Right renal pelvis (tissue), 4 donors: ENCODE results near the gene ZCCHC2. TPM values are rescaled to one million over a fixed set of nuclear protein-coding genes. Genes with fewer than 3 reads are reported as not detected.
A peak's percentile ranks its signal among the peaks of the same experiment; 100 is the strongest.

ENCODE experiments used
- DNase-seq, 4 donors: peaks; one replicate each; pipeline ENCODE4 v3.0.0-alpha.2; 2013; ENCODE audit warnings: low read depth in 4 of 4, low spot score in 3 of 4, missing footprints in 1 of 4
- polyA plus RNA-seq, 4 donors: library from polyadenylated mRNA; unstranded; fragments of 120-200 nt; gene quantifications; one replicate each; pipeline ENCODE4 v1.2.1, GENCODE V29; 2013; ENCODE audit not compliant: insufficient read length in 4 of 4

ZCCHC2 gene
- polyA plus RNA-seq, 4 donors: 13.1 to 19.6 (median 15.1) TPM

DNA sequence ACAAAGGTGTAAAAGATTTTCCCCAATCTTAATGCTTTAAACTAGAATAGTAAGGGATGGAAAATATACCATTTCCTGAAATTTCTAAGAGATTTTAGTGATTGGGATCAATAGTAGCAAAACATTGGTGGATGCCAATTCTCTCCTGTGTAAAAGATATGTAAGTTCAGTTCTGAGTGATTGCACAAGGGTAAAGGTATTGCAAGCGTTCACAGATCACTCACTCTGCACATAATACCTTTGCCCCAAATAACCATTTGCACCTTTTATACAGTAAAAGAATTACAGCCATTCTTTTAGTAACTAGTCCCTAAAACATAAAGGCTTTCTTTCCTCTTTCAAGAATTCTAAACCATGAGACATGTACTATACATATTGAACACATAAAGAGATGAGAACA is 13.0 kb upstream of the ZCCHC2 start:
- no peak for DNase-seq

DNA sequence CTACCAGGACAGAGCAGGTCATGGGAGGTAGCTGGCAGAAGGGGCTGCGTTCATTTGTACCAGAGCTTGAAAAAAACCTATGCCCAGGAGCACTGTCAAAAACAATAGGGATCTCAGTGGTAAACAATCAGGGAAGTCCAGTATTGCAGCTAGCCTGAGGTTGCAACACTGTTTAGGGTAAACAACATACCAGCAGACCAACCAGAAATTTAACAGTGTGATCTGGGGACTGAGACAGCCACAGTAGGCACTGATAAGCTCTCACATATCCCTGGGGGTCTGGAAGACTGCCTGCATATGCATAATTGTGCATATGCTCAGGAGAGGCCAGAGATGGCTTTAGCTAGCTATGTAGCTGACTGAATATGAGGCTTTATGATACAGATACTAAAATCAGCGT is 12.0 kb upstream of the ZCCHC2 start:
- no peak for DNase-seq

DNA sequence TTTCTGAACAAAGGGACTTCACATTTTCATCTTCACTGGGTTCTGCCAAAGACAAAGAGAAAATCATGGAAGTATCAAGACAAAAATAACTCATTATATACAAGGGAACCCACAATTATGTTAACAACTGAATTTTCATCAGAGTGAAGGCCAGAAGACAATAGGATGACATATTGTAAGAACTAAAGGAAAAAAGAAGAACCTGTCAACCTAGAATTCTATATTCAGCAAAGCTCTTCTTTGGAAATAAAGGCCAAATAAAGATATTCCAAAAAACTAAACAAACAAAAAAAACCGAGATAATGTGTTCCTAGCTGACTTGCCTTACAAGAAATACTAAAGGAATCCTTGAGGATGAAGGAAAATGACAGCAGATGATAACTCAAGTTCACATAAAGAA is 10.3 kb upstream of the ZCCHC2 start:
- no peak for DNase-seq

DNA sequence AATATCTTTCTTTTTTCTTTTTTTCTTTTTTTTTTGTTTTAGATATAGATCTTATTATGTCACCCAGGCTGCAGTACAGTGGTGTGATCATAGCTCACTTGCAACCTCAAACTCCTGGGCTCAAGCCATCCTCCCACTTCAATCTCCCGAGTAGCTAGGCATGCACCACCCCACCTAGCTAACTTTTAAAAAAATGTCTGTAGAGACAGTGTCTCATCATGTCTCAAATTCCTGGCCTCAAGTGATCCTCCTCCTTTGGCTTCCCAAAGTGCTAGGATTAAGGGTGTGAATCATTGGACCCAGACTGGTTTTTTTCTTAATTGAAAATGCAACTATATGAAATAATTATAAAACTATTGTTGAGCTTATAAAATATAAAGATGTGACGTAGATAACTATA is 9.8 kb upstream of the ZCCHC2 start:
- DNase-seq: no peak

DNA sequence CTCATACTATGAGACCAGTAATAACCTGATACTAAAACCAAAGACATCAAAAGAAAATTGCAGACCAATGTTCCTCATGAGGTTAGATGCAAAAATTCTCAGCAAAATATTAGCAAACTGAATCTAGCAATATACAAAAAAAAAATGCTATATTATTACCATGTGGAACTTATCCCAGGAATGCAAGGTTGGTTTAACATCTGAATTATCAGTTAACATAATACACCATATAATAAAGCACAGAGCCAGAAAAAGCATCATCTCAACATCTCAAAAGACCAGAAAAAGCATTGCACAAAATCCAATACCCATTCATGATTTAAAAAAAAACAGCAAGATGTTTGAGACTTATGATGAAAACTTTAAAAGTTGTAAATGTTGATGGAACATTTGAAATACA is 8.3 kb upstream of the ZCCHC2 start:
- DNase-seq: no peak

DNA sequence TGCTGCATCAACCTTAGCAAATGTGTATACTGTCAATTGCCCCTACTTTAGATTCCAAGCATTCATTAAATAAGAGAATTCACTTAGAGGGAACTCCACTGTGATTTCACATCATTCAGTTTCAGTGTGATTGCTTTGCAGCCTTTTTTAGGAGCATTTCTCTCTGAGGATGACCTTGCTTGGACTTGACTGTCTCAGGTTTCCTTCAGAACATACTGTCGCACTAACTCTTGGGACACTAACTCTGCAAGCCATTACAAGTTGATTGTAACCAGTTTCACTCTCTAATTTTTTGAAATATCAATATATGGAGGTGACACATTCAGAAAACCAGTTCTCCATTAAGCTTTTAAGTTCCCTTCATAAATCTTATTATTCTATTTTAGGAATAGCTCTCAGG is 6.6 kb upstream of the ZCCHC2 start:
- no peak for DNase-seq

DNA sequence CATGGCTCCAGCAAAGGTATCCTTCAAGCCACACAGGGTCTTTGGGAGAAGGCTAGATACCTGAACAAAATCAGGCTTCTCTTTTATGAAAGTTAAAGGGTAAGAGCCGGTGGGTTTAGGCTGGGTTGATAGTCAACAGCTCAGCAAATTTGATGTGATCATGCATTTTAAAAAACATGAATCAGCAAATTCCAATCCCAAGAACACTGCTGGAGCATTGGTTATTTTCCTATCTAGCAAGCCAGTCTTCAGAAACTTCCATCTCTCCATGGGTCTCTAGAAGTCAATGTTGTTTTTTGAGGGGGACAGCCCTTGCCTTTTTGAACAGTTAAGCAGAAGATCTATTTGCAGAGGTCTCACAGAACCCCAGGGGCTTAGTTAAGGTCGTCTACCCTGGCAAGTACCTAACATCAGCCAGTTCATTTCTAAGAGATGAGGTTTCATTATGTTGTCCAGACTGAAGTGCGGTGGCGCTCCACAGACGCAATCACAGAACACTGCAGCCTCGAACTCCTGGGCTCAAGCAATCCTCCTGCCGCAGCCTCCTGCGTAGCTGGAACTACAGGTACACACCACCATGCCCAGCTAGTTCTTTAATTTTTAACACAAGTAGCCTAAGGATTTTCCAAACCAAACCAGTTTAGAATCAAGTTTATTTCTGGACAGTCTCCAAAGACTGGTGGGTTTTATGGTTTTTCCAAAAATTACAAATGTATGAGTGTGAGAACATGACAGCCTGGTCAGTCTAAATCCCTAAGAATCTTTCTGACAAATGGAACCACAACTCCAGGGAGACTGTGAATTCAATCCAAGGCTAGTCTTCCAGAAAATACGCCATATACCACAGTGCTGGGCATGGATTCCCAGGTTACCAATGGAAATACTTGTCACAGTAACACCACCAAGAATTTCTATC is 4.1 kb upstream of the ZCCHC2 start:
- DNase-seq: no peak

DNA sequence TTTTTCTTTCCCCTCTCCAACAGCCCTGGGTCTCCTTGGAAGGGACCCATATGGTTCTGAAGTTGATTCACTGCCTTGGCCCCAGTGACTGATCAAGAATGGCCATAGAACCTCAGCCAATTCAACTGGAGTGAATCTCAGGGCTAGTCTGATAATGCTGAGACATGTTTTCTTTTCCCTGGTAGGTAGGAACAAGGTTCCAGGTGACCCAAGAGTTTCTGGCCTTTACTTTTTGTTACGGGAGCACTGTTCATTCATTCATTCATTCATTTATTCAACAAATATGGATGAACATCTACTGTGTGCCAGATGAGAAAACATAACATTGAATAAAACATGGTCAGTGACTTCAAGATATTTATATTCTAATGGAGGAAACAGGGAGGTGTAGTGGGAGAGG is 3.1 kb upstream of the ZCCHC2 start:
- no peak for DNase-seq

DNA sequence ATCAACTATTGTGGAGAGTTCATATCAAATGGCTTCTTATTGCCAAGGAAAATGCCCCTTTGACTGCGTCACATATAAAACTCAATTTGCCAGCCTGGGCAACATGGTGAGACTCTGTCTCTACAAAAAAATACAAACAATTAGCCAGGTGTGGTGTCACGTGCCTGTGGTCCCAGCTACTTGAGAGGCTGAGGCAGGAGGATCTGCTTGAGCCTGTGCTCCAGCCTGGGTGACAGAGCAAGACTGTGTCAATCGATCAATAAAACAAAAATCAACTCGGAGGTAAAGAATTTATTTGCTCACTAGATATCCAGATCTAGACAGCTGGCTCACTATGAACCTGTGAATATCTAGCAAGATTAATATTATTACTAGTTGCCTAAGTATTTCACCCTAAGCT is 1.7 kb upstream of the ZCCHC2 start:
- no peak for DNase-seq

DNA sequence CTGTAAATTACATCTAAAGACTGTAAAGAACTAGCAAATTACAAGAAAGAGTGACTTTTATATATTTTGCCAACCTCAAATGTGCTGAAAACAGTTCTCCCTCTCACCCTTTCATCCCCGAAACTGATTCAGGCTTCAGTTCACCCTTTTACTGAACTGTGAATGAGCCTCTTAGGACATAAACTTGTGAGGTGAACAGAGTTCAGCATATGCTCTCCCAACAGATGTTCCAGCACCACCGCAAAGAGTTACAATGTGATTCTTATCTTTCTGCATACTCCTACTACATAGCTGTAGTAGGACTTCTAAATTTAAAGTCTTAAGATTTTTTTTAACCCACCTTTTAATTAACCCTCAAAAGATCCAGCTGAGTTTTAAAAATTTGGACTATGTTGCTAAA is 1.2 kb upstream of the ZCCHC2 start:
- DNase-seq: no peak

DNA sequence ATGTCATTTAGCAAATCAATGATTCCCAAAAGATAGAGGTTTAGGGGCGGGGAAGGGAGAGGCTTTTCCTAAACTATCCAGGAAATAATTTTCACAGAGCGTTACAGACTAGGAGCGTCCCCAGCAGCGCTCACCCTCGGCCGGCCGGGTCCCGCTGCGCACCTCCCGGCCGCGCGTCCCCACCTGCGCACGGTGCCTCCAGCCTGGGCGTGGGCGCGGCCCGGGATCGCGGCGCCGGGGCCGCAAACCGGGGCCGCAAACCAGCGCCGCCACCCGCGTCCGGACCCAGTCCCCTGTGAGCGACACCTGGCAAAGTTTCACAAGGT is 684 bp upstream of the ZCCHC2 start:
- DNase-seq: no peak

DNA sequence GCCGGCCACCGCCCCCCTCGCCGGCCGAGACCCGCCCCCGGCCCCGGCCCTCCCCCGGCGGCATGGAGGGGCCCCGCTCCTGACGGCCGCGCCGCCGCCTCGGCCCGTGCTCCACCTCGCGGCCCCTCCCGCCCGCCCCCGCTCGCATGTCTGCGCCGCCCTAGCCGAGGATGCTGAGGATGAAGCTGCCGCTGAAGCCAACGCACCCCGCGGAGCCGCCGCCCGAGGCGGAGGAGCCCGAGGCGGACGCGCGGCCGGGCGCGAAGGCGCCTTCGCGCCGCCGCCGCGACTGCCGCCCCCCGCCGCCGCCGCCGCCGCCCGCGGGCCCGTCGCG is 397 bp downstream of the ZCCHC2 start:
- no peak for DNase-seq

DNA sequence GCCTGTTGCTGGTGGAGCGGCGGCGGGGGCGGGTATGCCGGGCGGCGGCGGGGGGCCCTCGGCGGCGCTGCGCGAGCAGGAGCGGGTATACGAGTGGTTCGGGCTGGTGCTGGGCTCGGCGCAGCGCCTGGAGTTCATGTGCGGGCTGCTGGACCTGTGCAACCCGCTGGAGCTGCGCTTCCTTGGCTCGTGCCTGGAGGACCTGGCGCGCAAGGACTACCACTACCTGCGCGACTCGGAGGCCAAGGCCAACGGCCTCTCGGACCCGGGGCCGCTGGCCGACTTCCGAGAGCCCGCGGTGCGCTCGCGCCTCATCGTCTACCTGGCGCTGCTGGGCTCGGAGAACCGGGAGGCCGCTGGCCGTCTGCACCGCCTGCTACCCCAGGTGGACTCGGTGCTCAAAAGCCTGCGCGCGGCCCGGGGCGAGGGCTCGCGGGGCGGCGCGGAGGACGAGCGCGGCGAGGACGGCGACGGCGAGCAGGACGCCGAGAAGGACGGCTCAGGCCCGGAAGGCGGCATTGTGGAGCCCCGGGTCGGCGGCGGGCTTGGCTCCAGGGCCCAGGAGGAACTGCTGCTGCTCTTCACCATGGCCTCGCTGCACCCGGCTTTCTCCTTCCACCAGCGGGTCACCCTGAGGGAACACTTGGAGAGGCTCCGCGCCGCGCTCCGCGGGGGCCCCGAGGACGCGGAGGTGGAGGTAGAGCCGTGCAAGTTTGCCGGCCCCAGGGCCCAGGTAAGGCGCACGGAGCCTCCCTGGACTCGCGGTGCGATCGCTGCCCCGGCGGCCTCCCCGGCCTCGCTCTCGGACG is 1.0 kb downstream of the ZCCHC2 start:
- peak in 1 of 4 donors; percentile 43 for DNase-seq

DNA sequence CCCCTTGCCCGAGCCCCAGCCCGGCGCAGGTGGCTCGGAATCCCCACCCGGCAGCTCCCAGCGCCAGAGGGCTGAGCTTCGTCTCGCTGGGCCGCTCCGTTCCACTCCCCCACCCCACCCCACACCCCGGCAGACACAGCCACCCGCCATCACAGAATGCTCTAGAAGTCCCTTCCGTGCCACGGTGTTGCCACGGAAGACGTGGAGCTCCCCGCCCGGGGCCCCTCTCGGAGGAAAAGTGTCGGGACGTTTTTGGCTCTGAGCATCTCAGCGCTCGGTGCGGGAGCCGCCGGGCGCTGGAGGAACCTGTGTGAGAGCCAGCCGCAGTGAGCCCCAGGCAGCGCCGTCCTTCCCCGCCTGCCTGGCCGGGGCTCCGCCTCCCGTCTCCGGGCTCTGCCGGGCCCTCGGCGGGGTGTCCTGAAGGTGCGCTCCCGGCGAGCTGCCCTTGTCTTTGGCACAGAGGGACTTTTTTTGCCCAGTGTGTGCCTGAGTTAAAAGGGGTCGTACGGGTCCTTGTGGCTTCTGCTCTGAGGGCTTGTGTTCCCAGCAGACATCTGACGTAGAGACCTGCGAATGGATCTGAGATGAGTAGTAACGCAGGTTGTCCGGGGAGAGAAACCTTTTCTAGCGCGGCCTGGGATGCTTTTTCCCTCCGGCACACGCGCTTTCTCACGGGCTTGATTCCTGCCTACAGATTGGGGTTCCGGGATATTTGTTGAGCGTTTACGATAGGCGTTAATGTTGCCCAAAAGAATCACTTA is 1.8 kb downstream of the ZCCHC2 start:
- DNase-seq: peak in 1 of 4 donors; percentile 60

DNA sequence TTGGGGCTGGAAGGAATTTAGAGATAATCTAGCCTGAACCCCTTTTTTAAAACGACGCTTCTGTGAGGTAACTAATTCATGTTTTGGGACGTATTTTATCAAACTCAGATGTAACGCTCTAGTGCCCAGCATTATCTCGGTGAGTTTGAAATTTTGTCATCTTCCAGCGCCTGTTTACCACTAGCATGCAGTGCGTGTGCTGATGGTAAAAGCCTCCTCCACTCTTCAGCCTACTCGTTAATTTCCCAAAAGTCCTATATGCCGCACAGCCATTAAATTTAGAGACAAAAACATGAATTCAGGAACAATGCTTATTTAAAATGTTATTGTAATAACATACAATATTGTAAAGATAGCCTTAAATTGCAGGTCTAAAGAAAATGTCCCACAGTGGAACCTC is 2.8 kb downstream of the ZCCHC2 start:
- DNase-seq: no peak

DNA sequence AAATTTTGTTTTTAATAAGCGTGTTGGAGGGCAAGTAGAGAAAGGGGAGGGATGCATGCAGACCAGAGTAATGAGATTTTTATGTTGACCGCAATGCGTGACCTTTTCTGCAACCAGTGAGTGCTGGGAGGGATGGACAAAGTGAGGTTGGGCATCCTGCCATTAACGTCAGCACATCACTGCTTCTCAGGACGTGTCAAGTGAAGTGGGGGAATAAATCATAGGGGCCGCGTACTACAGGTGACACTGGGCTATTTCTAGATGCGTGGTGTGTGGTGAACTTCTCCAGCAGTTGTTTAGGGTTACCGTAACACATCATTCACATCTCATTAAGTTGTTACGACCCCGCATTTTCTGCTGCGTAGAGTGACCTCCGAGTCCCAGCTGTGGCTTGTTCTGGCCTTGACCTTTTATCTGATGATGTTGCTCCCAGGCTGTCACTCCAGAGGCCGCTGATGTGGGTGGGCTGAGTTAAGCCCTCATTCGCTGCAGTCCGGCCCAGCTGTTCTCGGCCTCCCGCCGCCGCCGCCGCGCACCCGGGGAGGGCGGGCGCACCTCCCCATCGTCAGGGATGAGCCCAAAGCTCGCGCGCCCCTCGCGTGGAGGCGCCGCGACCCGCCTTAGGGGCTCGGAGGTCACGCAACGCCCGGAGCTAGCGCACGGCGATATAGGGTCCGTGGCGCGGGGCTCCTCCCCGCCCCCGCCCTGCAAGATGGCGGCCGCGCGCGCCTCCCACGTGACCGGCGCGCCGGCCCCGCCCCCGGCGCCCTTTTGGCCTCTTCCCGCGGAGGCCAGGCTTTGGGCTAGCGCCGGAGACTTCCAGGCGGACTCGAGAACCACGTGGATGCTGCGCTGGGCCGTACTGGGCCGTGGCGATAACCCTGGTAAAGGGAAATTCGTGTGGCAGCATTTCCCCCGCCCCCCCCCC is 3.5 kb downstream of the ZCCHC2 start:
- DNase-seq: peak in 2 of 4 donors; percentile 47 to 66

DNA sequence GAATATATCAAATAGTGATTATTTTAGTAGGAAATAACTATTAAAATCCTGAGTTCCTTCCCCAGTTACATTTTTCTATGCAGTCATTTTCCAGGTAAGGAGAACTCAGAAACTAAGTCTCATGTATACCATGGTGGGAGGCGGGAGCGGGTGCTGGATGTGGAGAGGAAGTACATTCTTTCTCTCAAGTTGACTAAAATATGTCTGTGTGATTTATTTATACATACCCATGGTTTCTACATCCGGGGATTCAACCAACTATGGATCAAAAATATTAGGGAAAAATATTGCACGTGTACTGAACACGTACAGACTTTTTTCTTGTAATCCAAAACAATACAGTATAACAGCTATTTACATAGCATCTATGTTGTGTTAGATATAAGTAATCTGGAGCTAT is 6.8 kb downstream of the ZCCHC2 start:
- DNase-seq: no peak

DNA sequence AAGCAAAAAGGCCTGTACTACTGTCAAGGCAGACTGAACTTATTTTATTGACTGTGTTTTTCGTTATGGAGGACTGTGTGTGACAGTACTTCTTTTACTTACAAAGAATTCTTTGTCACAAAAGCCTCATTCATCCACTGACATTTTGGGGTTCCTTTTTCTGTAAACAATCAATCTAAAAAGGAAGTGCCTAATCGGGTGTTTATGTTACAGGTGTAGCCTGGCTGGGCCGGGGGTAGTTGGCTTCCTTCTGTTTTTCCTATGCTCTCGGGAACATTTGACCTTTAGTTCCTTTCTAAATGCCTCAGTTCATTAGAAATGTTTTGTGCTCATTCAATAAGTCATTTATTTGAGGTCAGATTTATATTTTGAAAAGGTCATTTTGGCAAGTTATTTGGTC is 8.3 kb downstream of the ZCCHC2 start:
- no peak for DNase-seq

DNA sequence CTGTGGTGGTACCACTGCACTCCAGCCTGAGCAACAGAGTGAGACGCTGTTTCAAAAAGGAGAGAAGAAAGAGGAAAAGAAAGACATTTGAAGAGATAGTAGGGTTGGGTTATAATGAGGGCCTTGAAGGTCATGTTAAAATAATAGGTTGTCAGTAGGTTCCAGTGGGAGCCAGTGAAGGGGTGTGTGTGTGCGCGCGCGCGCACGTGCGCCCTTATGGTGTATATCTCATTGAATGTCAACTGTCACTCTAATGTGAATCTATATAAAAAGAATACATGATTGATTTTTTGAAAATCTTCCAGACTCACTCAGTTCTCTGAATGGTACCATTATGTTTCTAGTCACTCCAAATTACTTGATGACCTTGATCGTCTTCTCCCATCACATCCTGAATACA is 9.1 kb downstream of the ZCCHC2 start:
- DNase-seq: no peak

DNA sequence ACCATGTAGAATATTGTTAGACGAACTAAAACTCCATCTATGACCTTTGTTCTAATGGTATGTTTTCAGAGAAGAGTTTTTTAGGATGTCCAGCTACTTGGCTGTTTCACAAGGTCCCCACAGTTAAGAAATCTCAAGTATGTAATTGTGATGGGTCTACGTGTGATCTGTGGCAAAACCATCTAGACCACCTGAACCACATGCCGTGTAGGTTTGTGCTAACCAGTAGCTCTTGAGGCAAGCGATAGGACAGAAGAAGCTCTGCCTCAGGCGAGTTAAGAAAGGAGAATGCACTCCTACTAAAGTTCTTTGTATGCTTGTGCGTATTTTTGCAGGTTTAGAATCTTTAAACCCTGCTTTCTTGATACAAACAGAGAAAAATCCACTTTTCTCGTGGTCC is 13.2 kb downstream of the ZCCHC2 start:
- no peak for DNase-seq
